GM19468 (cell line): ENCODE results near the gene NFASC.

Experiments
- ATAC-seq: cut with Tn5 transposase; IDR thresholded peaks from one replicate; pipeline ENCODE4 v1.9.1; 2021; ENCODE audit warnings: mild to moderate bottlenecking, moderate library complexity, moderate number of reproducible peaks; ENCODE audit not compliant: unreplicated experiment; ENCODE audit errors: extremely low read depth

NFASC gene

GRCh38 chr1:204975568-204976235 lies 105.0 kb downstream of the NFASC start:
- no peak for ATAC-seq

GRCh38 chr1:204976646-204977045 lies 106.0 kb downstream of the NFASC start:
- no peak for ATAC-seq

- ATAC-seq = no peak
These were observed 106.7 kb downstream of the NFASC start for GRCh38 chr1:204977318-204977717.

GRCh38 chr1:204978782-204979181 lies 108.1 kb downstream of the NFASC start:
- ATAC-seq = no peak

- no peak for ATAC-seq
These were observed 108.6 kb downstream of the NFASC start for GRCh38 chr1:204979306-204979705.

- ATAC-seq = no peak
These were observed 109.4 kb downstream of the NFASC start for GRCh38 chr1:204979891-204980649.

- no peak for ATAC-seq
These were observed 110.3 kb downstream of the NFASC start for GRCh38 chr1:204980840-204981405.

GRCh38 chr1:204983136-204983535 lies 112.5 kb downstream of the NFASC start:
- no peak for ATAC-seq

GRCh38 chr1:204983881-204984280 lies 113.2 kb downstream of the NFASC start:
- ATAC-seq = no peak

GRCh38 chr1:204984499-204984898 lies 113.8 kb downstream of the NFASC start:
- no peak for ATAC-seq

- ATAC-seq = no peak
These were observed 115.5 kb downstream of the NFASC start for GRCh38 chr1:204986181-204986580.

GRCh38 chr1:204987689-204988088 lies 117.0 kb downstream of the NFASC start:
- no peak for ATAC-seq

- ATAC-seq = no peak
These were observed 117.5 kb downstream of the NFASC start for GRCh38 chr1:204988196-204988595.

- no peak for ATAC-seq
These were observed 118.8 kb downstream of the NFASC start for GRCh38 chr1:204989266-204990058.

- no peak for ATAC-seq
These were observed 119.5 kb downstream of the NFASC start for GRCh38 chr1:204990059-204990664.

- no peak for ATAC-seq
These were observed 120.2 kb downstream of the NFASC start for GRCh38 chr1:204990721-204991341.

GRCh38 chr1:204991342-204991844 lies 120.7 kb downstream of the NFASC start:
- ATAC-seq = no peak

GRCh38 chr1:204992201-204992997 lies 121.7 kb downstream of the NFASC start:
- ATAC-seq = no peak

- no peak for ATAC-seq
These were observed 122.3 kb downstream of the NFASC start for GRCh38 chr1:204992998-204993314.
